Measurements from ENCODE around the gene MAP4K1.
"Not testable (repeated sequence)": the region's sequence is repeated elsewhere in the genome, so short reads cannot be mapped to it uniquely, and the experiment has no call there.

Gene MAP4K1

DNA sequence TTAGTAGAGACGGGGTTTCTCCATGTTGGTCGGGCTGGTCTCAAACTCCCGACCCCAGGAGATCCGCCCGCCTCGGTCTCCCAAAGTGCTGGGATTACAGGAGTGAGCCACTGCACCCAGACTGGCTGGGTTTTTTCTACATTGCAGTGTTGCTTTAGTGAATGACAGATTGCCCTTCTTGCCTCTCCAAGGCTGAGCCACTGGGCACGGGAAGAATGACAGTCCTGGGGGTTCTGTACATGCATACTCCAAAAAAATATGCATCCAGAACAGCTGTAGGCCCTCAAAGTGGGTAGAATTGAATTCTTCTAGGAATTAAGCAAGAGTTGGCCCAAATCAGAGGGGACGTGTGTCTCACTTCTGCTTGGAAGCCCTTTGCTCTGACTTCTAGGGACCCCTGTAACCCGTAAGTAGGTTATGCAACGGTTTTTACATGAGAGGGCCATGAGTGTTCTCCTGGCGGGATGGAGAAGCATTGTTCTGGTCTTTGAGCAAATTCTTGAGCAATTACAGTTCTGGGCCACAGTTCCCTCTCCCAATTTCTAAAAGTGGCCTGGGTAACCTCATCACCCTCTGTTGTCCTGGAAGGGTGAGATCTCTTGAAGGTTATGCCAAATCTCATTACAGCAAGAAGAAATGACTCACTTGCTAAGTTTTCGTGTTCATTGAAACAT lies 33.3 kb upstream of the MAP4K1 start:
- no peak for DNase-seq

DNA sequence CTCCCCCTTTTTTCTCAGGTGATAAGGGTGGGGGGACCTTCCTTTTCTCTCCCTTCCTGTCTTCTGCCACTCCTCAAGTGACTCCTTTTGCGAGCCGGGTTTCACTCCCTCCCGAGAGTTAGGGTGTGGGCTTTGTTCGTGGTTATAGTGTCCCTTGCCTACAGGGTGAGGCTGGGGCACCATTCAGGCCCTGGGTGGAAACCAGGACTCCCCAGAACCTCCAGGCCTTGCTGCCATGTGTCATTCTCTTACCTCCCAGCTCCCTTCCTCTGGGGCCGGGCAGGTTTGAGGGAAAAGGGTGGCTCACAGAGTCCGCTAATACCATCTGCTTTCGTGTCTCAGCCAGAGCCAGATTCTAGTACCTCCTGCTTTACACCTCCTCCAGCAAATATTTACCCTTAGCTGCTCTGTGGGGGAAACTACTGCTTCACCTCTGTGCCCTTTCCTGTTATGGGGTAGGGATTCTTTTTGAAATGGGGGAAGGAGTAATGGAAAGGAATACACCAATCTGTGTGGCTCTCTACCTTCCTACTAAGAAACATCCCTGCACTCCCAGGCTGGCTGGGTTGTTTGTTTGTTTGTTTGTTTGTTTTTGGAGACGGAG lies 32.5 kb upstream of the MAP4K1 start:
- DNase-seq, result no peak

DNA sequence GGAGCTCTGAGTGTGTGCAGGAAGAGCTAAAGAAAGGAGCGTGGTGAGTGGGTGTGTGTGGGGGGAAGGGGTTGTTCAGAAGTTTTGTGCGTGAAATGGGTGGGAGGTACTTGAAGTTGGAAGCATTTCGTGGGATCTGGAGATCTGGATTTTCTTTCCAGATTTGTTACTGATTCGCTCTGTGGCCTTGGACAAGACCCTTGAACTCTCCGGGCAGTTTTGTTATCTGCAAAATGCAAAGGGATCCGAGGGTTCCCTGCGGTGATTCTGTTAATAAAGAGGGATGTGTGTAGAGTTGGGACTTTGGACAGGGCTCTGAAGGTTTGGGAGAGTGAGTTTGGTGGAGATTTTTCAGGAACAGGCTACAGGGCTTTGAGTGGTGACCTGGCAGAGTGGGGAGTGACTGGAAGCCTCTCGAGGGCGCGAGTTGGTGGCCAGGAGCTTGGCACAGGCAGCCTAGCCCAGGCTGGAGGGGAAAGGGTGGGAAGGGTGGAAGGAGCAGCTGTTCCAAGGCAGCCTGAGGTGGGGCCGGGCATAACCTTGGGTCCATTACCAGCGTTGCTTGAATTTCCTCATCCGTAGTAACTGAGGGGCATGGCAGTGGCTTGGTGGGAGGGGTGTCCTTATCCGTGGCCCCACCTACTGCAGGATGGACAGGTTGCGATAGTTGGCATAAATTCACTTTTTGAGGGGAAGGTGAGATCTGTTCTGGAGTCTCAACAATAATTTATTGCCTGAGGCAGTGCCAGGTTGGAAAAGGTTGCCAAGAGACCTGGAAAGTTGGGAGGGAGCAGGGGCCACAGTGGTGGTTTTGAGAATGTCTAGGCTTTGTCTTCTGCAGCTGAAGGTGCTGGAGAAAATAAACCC lies 31.8 kb upstream of the MAP4K1 start:
- DNase-seq, result no peak

DNA sequence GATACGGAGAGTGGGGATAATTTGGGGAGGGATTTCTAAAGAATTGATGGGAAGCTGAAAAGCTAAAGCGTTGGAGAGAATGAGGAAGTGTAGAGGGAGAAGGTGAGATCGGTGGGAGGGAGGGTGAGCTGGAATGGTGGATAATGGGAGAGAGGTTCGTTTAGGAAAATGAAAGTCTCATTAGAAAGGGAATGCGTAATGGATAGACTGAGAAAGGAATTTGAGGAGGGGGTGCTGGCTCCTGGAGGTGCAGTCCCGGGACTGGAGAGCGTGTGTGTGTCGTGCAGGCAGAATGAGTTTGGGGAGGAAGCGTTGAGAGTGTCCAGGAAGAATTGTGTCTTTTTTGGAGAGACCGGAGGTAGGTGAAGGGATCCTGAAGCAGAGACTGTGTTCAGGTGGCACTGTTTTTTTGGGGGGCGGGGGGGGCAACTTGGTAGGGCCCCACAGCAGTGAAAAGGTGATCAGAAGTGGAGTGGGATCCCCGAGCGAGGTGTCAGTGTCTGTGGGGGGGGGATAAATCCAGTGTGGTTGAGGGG lies 31.1 kb upstream of the MAP4K1 start:
- no peak for DNase-seq

DNA sequence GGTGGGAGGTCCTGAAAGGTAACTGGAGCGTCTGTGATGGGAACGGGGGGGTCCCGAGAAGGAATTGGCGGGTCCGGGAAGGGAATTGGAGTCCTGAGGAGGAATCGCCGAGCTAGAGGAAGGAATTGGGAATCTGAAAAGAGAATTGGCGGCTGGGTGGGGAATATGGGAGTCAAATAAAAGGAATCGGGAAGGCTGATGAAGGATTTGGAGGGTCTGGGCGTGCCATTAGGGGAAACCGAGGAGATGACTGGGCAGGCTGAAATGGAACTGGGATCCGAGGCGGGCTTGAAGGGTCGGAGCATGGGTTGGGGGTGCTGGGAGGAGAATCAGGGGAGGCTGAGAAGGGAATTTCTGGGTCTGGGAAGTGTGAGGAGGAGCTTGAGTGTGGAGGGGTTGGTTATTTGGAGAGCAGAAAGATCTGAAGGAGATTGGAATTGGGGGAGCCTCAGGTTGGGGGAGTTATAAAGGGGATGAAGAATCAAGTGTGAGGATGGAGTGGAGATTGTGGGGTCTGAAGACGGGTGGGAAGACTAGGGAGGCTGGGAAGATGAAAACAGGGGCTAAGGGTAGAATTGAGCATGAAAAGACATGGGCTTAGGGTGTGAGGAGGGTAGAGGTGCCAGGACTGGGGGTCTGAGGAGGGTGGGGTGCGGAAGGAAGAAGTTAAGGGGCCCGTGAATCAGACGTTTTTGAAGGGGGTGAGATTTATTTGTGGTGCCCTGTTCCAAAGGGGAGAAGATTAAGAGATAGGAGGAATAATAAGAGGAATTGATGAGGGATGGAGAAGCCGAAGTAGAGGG lies 30.4 kb upstream of the MAP4K1 start:
- no peak for DNase-seq

DNA sequence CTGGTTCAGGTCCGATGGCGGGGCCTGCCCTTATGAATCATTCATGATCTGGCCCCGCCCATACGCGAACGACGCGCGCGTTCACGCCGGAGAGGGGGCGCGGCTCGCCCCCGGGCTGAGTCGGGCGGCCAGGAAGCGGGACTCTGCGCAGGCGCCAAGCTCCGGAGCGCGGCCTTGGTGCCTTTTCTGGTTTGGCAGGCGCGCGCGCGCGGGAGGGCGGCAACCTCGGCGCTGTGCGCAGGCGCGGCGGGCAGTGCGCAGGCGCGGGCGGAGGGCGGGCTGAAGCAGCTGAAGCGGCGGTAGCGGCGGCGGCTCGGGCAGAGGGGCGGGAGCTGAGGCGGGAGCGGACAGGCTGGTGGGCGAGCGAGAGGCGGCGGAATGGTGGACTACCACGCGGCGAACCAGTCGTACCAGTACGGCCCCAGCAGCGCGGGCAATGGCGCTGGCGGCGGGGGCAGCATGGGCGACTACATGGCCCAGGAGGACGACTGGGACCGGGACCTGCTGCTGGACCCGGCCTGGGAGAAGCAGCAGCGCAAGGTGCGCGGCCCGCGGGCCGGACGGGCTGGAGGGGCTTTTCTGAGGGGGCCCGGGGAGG lies 29.7 kb upstream of the MAP4K1 start, which contains the start of gene ACTN4:
Gene ACTN4 (plus strand): TSS at position 282 of the 598 bp plus-strand sequence. CDS start 97 bp downstream, at position 379.
- peak; percentile 93 for DNase-seq

DNA sequence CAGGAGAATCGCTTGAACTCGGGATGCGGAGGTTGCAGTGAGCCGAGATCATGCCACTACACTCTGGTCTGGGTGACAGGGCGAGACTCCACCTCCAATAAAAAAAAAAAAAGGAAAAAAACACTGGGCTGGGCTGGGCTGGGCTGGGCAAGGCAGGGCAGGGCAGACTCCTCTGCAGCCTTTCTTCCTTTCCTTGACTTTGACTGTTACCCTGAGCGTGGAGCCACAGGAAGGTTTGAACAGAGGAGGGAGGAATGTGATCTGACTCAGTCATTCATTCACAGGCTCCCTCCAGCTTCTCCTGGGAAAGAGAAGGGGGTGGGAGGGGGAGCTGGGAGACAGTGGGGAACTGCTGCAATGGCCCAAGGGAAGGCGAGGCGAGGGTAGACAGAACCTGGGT lies 27.0 kb upstream of the MAP4K1 start:
- no peak for DNase-seq

DNA sequence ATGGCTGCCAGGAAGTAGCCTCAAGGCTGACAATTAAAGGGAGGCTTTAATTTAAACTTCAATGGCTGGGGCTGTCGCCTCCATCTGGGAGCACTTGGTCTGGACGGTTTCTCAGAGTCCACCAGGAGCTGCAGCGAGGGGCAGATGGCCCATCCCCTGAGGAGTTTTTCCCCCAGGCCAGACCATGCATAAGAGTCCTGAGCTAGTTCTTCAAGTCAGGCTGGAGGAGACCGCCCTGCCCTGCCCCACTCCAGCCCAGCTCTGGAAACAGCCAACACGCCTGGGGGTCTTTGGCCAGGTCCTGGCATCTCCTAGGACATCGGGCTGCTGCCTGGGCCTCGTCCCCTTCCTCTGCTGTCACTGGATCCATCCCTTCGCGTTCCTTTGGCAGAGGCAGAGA lies 24.4 kb upstream of the MAP4K1 start:
- no peak for DNase-seq

DNA sequence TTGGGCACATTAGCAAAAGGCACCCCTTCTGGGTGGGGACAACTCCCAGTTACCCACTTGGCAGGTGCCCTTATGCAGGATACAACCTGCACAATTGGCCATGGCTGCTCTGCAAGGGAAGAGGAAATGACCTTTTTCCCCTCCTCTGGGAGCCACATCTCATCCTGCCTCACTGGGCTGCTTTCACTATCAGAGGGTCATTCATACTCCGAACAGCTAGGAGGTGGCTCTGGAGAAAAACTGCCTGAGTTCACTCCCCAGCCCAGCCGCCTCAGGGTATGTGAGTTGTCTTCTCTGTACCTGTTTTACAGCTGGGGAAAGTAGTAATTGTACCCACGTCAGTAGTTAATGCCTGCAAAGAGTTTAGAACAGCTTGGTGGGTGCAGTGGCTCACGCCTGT lies 22.6 kb upstream of the MAP4K1 start:
- no peak for DNase-seq

DNA sequence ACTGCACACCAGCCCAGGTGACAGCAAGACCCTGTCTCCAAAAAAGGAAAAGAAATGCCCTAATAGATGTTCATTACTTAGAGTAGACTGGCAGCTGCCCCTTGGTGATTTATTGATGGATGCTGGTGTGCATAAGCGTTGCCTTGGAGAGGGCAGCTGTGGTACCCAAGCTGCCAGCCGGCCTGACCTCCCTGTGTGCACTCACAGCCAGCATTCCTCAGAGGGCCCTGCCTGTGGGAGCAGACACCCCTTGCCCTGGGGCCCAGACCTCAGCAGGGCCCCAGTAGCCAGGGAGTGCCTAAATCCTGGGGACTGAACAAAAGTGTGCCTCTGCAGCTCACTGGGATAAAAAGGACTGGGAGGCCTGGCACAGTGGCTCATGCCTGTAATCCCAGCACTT lies 21.9 kb upstream of the MAP4K1 start:
- DNase-seq, result no peak

DNA sequence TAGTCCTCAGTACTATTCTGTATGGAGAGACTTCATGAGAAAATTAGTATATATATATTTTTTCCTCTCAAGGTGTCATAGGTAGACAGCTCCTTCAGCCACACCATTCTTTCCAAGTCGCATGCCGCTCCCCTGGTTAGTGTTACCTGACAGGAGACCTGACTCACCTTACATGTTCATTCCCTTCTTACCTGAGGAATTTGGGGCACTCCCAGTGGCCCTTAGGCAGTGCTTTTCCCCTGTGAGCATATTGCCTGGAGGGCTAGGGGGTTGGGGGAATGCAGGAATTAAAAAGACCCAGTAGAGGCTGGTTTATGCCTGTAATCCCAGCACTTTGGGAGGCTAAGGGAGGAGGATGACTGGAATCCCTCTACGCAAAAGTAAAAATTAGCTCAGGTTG lies 20.7 kb upstream of the MAP4K1 start:
- DNase-seq, result no peak

DNA sequence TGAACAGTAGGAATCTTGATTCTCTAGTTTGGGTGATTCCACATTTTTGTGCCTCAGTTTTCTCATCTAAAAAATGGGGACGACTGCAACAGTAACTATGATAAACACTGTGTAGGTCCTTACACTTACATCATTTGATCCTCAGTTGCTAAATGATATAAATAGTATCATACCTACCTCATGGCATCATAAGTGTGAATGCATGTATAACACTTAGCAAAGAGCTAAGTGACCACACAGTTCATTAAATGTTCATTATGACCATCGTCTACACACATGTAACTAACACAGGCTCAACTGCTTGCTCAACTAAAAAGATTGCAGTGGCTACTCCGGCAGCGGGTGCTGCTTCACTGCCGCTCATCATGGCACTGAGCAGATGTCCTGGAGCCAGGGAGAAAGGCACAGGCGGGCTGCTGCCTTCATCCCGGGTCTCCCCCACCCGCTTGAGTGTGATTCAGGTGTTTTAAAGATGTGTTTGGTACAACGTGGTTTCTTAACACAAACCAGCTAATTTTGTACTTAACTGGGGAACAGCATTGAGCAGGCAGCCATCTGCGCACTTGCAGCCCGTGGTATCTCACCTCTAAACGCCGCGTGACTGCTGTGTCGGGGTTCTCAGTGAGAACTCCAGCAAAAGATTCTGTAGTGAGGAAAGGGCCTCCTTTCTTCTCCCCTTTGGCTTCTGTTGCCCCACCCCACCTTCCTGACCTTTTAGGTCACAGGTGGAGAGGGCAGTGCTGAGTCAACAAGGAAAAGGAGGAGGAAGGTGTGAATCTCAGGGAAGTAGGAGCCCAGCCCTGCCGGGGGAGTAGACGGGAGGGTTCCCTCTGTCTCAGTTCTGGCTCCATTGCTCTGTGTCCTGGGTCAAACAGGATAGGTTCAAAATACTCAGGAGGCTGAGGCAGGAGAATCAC lies 18.0 kb upstream of the MAP4K1 start:
- DNase-seq, result no peak

DNA sequence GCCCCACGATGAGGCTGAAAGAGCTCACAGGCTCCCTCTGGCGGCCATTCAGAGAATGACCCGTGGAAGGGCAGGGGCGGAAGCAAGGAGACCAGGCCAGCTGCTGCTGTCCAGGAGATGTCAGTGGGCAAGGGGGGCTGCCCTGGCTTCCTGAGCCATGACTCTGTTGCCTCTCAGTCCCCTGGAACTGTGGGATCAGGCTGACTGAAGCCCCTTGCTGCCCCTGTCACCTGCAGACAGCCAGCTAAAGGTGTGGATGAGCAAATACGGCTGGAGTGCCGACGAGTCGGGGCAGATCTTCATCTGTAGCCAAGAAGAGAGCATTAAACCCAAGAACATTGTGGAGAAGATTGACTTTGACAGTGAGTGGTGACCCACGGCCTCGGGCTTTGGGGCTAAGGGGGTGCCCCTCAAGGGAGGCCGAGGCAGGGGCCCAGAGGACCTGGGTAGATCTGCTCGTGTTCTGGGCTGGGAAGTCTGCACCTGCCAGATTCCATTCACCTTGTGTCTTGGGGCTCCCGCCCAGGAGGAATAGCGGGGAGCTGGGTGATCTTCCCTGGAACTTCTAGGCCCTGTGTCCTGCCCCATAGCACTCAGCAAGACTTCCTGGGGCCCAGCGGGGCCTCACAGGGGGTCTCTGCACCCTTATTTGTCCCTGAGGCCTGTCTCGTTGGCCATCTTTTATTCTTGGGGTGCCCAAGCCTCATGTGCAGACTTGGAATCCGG lies 17.2 kb upstream of the MAP4K1 start:
- peak; percentile 16 for DNase-seq

DNA sequence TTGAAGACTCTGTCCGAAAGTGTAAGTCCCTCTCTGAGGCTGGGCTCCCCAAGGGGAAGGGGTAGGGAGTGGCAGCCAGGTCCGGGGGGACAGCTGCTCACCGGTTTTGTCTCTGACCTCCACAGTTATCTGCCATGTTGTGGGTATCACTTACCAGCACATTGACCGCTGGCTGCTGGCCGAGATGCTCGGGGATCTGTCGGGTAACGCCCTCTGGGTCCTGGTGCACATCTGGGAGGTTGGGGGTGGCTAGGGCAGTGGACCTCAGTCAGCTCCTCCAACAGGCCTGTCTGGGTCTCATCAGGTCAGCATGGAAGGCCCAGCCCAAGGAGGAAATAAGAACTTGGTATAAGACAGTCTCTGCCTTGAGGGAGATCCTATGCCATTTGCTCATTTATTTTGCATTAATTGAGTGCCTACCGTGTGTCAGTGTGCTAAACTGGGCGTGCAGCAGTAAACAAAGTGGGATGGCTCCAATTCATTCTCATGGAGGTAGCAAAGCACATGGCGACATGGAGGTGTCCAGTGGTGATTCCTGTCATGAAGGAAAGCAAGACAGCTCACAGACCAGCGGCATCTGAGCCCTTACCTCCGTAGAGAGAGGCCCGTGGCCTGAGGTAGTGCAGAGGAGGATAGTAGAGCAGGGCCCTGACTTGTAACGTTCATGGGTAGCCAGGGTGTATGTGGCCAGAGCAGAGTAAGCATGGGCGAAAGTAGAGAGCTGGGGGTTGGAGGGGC lies 14.9 kb upstream of the MAP4K1 start:
- no peak for DNase-seq

DNA sequence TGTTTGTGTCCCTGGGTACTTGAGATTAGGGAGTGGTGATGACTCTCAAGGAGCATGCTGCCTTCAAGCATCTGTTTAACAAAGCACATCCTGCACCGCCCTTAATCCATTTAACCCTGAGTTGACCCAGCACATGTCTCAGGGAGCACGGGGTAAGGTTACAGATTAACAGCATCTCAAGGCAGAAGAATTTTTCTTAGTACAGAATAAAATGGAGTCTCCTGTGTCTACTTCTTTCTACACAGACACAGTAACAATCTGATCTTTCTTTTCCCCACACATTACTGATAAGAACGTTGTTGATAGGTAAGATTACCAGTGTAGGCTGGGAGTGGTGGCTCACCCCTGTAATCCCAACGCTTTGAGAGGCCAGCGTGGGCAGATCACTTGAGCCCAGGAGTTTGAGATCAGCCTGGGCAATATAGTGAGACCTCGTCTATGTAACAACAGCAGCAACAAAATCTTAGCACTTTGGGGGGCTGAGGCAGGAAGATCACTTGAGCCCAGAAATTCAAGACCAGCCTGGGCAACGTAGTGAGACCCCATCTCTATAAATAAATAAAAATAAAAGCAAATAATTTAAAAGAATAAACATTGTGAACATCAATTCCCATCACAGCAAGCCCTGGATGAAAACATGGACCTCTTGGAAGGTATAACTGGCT lies 14.2 kb upstream of the MAP4K1 start:
- DNase-seq, result not testable (repeated sequence)

DNA sequence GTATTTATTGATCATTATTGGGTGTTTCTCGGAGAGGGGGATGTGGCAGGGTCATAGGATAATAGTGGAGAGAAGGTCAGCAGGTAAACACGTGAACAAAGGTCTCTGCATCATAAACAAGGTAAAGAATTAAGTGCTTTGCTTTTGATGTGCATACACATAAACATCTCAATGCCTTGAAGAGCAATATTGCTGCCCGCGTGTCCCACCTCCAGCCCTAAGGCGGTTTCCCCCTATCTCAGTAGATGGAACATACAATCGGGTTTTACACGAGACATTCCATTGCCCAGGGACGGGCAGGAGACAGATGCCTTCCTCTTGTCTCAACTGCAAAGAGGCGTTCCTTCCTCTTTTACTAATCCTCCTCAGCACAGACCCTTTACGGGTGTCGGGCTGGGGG lies 13.5 kb upstream of the MAP4K1 start:
- DNase-seq, result not testable (repeated sequence)

DNA sequence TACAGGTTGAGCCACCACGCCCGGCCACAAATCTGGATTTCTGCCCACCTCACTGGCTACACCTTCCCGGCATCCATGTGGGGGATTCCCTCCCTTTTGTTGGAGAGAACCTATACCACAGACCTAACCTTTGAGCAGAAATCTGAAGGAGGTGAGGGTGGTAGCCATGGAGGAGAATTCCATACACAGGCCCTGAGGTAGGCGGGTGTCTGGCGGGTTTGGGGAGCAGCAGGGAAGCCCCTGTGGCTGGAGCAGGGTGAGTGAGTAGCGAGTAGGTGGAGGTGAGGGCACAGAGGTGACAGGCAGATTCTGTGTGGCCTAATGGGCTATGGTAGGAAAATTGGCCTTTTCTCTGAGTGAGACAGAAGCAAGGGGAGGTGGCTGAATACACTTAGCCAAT lies 11.8 kb upstream of the MAP4K1 start:
- DNase-seq, result no peak

DNA sequence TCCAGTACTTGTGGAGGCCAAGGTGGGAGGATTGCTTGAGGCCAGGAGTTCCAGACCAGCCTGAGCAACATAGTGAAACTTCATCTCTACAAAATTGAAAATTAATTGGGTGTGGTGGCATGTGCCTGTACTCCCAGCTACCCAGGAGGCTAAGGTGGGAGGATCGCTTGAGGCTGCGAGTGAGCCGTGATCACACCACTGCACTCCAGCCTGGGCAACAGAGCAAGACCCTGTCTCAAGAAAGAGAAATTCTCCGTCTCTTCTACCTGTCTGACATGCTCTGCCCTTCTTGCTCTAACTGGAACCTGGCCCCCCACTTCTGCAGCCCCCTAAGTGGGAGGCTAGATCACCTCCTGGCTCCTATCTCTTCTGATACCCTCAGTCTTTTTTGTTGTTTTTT lies 8.6 kb upstream of the MAP4K1 start:
- DNase-seq, result no peak

DNA sequence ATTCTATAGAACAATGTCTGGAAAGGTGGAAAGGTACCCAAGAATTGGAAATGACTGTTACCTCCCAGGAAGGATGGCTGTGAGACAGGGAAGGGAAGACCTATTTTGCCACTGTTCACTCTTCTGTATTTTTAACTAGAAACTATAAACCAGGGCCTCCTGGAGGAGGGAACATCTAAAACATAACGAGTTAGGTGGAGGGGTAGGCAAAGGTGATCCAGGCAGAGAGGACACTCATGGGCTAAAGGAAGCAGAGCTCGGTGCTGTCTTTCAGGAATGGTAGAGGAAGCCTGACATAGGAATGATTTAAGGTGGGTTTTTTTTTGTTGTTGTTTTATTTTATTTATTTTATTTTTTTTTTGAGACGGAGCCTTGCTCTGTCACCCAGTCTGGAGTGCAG lies 7.1 kb upstream of the MAP4K1 start:
- no peak for DNase-seq
